HG03575 (cell line): Measurements from ENCODE around the gene DDX41.
"Not testable (repeated sequence)": the region's sequence is repeated elsewhere in the genome, so short reads cannot be mapped to it uniquely, and the experiment has no call there.

ENCODE experiments used
- ATAC-seq: cut with Tn5 transposase; IDR thresholded peaks from one replicate; pipeline ENCODE4 v1.9.1; 2021; ENCODE audit not compliant: unreplicated experiment, insufficient number of reproducible peaks, low FRiP score; ENCODE audit errors: extremely low read depth

Gene DDX41

DNA sequence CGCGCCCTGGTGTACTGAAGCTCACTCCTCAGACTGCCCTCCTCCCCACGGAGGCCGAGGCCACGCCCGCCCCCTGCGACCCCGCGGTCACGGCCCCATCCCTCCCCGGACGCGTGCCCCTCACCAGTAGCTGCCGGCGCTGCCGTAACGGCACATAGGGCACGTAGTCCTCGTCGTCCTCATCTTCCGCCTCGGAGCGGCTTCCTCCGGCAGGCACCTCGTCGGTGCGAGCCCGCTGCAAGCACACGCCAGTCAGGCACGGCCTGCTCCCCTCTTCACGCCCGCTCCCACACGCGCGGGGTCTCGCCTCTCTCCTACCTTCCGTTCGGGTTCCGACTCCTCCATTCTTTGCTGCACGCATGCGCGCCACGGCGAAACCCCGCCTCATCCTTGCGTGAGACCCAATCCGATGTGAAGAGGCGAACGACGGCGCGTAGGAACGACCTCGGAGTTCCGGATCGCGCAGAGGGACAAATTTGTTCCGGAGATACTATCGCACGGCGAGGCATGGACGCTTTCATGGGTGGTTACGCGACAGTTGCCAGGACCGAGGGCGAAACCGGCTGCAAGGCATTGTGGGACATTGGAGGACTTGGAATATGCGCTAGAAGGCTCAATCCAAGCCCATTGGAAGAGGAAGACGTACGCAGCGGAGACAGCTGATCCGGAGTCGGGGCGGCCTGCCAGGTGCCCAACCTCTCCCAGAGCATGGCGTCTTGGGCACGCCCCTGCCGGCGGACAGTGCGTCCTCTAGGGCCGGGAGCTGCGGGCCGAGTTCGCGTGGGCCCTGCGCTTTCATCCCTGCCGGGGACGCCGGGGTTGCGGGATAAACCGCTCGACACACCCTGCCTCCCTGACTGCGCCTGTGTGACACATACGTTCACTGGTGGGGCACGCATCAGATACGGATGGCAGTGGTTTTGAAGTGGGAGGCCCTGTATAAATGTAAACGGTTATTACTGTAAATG is at the start of gene DDX41:
TSS of gene DDX41 (minus strand) at position 361 of the 968 bp plus-strand sequence. CDS start at position 345, 16 bp downstream.
- peak; percentile 37 for ATAC-seq

DNA sequence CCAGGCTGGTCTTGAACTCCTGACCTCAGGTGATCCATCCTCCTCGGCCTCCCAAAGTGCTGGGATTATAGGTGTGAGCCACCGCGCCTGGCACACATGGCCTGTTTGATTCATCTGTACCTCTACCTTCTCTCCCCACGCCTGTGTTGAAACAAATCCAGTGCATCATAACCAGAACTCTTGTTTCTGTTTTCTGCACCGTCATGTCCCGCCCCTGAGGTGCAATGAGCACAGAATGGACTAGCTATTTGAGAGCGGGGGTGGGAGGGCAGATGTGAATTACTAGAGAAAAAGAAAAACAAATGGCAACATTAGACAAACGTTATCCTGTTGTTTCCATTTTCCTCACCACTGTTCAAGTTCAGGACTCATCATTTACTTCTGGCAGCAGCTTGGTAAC is 48.3 kb upstream of the DDX41 start:
- no peak for ATAC-seq

DNA sequence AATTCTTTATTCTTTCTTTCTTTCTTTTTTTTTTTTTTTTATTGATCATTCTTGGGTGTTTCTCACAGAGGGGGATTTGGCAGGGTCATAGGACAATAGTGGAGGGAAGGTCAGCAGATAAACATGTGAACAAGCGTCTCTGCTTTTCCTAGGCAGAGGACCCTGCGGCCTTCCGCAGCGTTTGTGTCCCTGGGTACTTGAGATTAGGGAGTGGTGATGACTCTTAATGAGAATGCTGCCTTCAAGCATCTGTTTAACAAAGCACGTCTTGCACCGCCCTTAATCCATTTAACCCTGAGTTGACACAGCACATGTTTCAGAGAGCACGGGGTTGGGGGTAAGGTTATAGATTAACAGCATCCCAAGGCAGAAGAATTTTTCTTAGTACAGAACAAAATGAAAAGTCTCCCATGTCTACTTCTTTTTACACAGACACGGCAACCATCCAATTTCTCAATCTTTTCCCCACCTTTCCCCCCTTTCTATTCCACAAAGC is 42.7 kb upstream of the DDX41 start:
- ATAC-seq = not testable (repeated sequence)

DNA sequence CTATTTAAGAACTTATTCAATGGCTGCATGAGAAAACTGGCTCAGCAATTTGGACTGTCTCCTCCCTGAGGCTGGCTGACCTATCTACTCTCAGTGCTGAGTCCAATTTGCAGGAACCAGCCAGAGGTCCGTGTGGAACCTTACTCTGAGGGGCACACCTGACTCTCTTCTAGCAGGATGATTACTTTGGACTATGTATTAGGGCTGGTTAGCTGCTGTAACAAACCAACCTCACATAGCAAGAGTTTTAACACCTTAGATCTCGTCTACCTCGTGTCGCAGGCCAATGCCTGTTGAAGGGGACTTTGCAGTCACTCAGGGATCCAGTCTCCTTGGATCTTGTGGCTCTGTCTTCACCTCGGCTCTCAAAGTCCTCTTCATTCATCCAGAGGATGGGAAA is 41.0 kb upstream of the DDX41 start:
- no peak for ATAC-seq

DNA sequence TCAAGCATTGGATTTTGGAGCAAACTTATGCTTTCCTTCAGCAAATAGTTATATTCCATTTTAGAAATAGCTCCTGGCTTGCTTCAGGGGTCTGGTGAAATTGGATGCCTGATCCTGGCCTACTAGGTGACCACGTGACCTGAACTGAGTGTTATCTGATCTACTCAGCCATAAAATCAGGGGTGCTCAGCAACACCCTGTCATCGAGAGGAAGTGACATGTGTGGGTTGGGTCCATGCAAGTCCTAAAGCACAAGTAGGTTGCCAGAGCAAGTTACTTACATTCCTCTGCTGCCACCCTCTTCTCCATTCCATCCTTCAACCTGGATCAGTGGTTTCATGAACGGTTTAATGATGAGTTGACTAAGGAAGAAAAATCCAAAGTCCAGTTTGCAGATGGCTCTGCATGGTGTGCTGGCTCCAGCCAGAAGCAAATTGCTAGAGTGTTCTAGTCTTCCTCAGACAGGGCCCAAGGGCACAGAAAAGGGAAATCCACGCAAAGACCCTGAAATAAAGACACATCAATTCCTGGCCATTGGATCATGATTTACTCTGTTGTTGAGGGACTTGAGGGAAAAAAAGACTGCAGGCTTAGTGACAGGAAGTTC is 40.4 kb upstream of the DDX41 start:
- ATAC-seq = no peak

DNA sequence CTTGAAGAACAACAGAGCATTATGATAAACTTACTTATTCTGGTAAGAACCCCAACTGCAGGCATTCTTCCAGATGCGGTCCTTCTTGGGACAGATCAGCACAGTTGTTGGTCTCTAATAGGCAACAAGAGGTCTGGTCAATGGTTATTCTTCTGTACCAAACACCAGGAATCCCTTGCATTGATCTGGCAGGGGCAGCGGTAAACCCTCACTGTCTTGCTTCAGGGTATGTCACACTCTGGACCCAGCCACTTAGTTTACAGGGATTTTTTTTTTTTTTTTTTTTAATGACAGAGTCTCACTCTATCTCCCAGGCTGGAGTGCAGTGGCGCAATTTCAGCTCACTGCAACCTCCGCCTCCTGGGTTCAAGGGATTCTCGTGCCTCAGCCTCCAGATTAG is 38.9 kb upstream of the DDX41 start:
- no peak for ATAC-seq

DNA sequence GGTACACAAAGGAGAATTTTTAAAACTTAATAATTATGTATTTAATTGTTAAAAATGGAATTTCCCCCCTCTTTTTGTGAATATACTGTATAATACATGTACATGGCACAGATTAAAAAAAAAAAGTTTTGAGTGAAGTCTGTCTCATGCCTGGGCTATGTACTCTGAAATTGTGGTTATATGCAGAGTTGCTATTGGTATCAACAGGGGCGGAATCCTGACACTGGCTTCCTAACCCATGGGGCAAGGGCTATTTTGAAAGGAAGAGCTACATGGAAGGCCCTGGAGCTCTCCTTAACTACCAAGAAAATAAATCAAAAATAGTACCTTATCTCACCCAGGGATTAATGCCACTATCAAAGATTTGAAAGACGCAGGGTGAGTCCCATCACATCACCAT is 38.5 kb upstream of the DDX41 start:
- no peak for ATAC-seq

DNA sequence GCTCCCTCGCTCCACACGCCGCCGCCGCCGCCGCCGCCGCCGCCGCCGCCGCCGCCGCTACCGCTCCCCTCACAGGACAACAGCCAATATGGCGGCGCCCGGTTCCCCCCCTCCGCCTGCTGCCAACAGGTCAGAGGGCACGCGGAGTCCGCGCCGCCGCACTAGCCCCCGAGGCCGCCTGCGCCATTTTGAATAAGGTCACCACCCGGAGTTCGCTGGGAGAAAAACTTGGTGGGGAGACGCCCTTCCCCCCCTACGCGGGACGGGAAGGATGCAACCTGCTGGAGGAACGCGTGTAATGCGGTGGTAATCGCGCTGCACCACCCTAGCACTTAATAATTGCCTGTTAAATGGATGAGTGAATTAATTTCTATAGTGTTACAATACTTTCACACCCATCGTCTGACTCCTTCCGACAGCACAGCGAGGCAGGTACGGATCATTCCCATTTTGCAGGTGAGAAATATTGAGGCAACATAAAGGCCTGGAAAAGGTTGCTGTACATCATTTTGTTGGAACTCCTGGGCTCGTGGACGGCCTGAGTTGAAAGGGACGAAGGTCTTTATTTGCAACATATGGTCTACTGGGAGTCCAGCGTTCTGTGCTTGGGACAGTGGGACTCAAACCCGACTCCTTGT is 37.8 kb upstream of the DDX41 start, which contains the start of gene FAM193B:
TSS of gene FAM193B (minus strand) at position 90 of the 638 bp plus-strand sequence. CDS start 105 bp downstream, outside the sequence.
- no peak for ATAC-seq

DNA sequence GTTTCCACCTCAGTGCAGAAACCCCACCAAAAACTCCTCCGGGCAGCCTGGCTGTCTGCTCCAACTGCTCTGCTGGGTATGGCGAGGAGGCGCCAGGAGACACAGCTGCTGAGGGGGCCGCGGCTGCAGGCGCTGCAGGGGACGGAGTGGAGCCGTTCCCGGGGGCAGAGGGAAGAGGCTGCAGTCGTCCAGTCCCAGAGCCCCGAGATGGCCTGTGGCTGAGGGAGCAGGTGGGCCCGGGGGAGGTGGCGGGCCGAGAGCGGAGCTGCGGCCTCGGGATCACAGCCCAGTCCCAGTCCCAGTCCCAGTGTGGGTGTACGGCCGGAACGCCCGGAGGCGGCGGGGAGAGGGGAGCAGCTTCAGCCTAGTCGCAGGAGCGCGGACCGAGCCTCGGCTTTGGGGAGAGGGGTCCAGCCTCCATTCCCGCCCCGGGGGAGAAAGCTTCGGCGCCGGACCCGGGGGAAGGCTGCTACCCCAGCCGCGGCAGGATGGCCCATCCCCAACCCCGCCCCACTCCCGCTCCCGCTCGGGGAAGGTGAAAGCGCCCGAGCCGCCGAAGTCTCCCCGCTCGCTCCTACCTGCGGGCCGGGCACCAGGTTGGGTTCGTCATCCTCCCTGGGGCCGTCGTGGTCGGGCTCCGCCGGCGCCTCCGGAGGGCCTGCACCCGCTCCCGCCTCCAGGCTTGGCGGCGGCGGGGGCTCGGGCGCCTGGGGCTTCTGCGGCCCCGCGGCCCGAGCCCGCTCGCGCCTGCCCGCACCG is 37.1 kb upstream of the DDX41 start:
- ATAC-seq = no peak

DNA sequence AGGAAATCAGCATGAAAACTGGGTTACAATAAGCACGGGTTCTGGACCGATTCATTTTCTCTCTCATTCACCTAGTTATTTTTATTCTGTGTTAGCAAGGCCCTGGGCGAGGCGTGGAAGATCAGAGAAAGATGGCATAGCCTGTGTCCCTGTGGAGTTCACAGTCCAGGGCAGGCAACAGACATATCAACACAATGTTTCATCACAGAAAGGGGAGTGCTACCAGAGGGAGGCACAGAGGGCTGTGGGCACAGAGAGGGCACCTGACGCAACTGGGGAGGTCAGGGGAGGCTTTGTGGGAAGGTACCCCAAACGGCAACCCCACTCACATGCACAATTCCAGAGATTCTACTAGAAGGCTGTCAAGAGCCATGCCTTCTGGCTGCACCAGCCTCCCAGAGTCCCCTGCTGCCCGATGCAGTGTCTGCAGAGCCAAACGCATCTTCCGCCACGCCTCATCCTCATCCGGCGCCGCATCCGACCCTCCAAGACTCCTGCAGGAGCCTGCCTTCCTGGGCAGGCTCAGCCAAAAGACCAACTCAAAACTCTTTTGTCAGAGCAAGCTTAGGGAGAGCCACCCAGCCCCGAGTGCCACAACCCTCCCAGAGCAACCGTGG is 36.2 kb upstream of the DDX41 start:
- ATAC-seq = no peak

DNA sequence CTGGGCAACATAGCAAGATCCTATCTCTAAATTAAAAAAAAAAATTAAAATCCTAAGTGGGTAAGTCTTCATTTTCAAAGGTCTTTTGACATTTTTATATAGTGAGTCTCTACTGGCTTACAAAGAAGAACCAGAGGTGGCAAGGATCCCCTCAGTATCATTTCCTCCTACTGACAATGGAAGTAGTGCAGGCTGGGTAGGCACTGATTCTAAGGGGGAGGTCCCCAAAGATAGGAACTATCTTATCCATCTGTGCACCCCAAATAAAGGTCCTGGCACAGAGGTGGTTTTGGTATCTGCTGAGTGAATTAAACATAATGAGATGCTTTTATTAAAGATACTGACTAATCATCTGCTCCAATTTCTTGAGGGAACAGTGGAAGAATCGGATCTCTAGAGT is 33.4 kb upstream of the DDX41 start:
- no peak for ATAC-seq

DNA sequence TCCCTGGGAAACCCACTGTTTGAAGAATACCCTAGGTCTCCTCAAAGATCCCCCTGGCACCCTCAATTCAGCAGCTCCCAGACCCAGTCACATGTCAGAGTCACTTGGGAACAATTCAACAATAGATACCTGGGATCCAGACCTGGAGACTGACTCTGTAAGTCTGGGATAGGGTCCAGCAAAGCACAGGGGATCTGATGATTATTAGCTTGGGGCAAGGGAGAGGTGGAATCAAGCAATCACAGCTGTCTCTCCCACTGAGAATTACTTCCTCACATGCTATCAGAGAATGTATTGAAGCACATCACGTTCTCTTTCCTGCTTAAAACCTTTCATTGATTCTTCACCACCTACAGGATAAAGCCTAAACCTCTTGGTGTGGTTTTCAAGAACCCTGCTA is 31.7 kb upstream of the DDX41 start:
- ATAC-seq = no peak

DNA sequence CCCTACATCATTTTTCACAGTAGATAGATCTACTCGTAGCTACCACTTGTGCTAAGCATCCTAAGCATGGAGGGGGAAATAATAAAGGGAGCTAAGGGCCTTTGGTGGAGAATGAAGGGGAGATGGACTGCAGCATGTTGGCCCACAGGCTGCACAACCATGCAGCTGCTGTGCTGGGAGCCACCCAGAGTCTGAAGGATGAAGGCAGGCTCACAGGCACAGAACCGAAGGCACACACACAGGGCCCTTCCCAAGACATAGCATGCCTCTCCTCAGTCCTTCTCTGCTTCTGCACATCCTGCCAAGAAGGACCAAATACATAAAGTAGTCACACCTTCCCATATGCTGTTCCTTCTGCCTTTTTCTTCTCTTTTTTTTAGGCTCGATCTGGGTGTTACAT is 31.0 kb upstream of the DDX41 start:
- no peak for ATAC-seq

DNA sequence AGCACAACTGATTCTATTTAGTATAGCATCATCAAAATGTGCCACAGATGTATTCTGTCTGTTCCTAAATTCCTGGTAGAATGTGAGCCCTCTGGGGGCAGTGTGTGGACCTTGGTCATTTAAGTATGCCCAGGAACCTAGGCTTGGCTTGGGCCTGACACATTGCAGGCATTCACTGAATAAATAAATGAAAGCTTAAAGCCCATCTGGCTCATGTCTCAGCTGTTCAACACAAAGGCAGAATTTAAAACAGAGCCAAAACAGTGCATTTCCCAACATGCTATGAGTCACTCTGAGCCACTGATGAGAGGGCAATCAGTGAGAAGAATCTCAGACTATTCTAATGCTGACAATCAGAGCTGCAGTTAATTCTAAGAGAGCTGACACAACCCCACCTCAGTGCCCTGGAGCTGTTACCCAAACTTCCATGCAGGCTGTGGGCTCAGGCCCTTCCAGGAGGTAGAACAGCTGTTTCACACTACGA is 29.5 kb upstream of the DDX41 start:
- ATAC-seq = no peak

DNA sequence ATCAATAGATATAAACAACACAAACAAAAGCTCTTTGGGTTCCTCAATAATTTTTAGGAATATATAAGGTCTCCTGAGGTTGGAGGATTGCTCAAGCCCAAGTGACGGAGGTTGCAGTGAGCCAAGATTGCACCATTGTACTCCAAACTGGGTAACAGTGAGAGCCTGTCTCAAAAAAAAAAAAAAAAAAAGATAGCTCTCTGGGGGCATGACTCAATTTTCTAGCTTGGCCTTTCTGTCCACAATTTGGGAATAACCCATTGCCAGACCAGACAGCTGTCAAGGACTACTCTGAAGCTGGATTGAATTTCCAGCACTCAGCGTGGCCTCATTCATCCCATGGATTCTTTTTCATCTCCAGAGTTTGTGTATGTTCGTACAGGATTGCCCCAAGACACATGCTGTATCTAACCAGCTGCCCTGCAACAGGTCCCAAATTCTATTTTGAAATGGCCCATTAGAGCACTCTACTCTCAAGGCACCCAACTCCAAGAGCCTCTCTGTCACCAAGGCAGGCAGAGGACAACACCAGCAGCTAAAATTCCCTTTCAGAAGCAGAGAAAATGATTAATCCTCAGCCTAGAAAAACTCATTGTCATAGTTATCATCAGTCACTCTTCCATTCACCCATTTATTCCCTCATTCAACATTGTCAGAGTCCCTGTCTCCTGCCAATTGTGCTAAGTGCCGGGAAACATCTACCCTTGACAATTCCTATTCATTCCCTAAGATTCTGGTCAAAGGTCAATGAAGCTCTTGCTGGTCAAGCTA is 28.9 kb upstream of the DDX41 start:
- no peak for ATAC-seq

DNA sequence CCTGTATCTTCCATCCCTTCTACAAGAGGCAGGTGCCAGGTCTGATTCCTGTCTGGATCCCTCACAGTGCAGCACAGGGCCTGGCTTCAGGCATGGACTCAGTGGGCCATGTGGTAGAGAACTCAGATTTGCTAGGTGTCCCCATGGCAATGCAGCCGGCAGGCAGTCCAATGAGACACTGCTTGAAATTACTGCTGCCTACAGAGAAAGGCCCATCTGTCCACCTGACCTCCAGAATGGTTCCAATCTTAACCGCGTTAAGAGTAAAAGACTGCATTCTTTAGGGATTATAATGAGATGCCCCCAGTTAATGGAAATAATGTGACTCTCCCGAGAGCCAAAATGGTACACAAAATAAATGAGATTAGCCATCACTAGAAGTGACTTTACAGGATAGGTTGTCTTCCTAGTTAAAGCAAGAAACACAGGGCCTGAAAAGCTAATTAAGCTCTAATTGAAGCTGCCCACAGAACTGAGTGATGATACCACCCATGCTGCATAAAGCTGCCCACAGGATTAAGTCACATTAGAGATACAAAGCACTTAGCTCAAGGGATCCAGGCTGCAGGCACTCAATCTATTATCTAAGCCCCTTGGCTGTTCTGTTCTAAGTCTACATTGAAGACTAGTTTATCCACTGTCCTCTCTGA is 26.2 kb upstream of the DDX41 start:
- ATAC-seq = no peak

DNA sequence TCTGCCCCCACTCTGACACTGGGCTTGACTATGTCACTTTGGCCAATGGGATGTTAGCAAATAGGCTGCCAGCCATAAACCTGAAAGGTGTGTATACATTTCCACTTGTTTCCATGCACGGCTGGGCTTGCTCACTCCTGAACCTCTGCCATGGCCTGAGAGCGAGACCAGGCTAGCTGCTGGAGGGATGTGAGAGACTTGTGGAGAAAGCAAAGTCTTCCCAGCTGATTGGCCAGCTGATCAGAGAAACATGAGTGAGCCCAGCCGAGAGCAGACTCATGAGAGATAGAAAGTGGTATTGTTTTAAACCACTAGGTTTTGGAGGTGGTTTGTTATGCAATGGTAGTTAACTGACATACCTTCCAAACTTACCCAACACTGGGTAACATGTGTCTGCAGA is 23.7 kb upstream of the DDX41 start:
- no peak for ATAC-seq
